ENCODE measurements around the gene SLC4A1. TPM values are rescaled to one million over a fixed set of nuclear protein-coding genes. Genes with fewer than 3 reads are reported as not detected.

The SLC4A1 gene
- total RNA-seq, 1 experiment from 2014 or later: not detected

GRCh38 chr17:44280392-44280937, 12.5 kb upstream of the SLC4A1 start:
- Mint-ChIP-seq H3K36me3 (no peaks in the 10 kb centered on the region), H3K27me3 (ENCODE audit: low read depth) (no peaks in the 10 kb centered on the region), H3K9me3 (no peaks in the 10 kb centered on the region), H3K27ac (peak overlapping the region; percentile 96), H3K4me1 (peaks cover 21% of the 10 kb centered on the region), H3K4me3 (no peak overlapping the region)
- ChIA-PET POLR2A (interaction anchor here (0.9 to 1.3 kb wide), 4 partner anchors 28 to 65 kb away, joined by 3 to 6 read pairs (median 4); partner anchors contain the start of genes GRN and RUNDC3A), CTCF (interaction anchor here (1.0 to 2.7 kb wide), 8 partner anchors 28 to 74 kb away, joined by 3 to 14 read pairs (median 6); partner anchors contain the start of gene RUNDC3A)
- no peak for DNase-seq (ENCODE audit: low spot score)
- no peak for ATAC-seq
- TF ChIP-seq RELA (CRISPR knock-in tag; IDR thresholded peaks at IDR 0.05; ENCODE audit: borderline replicate concordance): no peak
- TF ChIP-seq SMAD3 (CRISPR knock-in tag; IDR thresholded peaks at IDR 0.05; ENCODE audit: borderline replicate concordance): 0 out of 2 replicates have a peak, but pooled peaks have one; percentile 8
- no peak for TF ChIP-seq CBFB (CRISPR knock-in tag; IDR thresholded peaks at IDR 0.05; ENCODE audit: low read depth)
- 0 out of 2 replicates have a peak, but pooled peaks have one; percentile 40 for TF ChIP-seq FOXP1 (CRISPR knock-in tag; IDR thresholded peaks at IDR 0.05; ENCODE audit: borderline replicate concordance)

GRCh38 chr17:44279666-44280391, 11.9 kb upstream of the SLC4A1 start:
- Mint-ChIP-seq H3K27ac (peak overlapping the region; percentile 96), H3K36me3 (no peaks in the 10 kb centered on the region), H3K27me3 (ENCODE audit: low read depth) (no peaks in the 10 kb centered on the region; the same call in 1 of the 2 replicates), H3K9me3 (no peaks in the 10 kb centered on the region), H3K4me3 (peak overlapping the region; percentile 19; the same call in 1 of the 2 replicates), H3K4me1 (peaks cover 21% of the 10 kb centered on the region)
- ATAC-seq (peak; percentile 96), DNase-seq (ENCODE audit: low spot score) (peak; percentile 80)
- ChIA-PET POLR2A (interaction anchor here (0.8 to 1.3 kb wide), 6 partner anchors 9 to 66 kb away, joined by 3 to 6 read pairs (median 4); partner anchors contain the start of genes GRN and RUNDC3A), CTCF (interaction anchor here (0.8 to 2.7 kb wide), 11 partner anchors 21 to 84 kb away, joined by 3 to 14 read pairs (median 5); partner anchors contain the start of genes FAM171A2 and RUNDC3A)
- peak; percentile 59; the same call in 1 of the 2 replicates for TF ChIP-seq GABPB1 (CRISPR knock-in tag; IDR thresholded peaks at IDR 0.05)
- peak; percentile 56; the same call in 1 of the 2 replicates for TF ChIP-seq ETV6 (CRISPR knock-in tag; IDR thresholded peaks at IDR 0.05)
- 0 out of 2 replicates have a peak, but pooled peaks have one; percentile 32 for TF ChIP-seq ZNF232 (CRISPR knock-in tag; IDR thresholded peaks at IDR 0.05)
- no peak for TF ChIP-seq FOXJ3 (CRISPR knock-in tag; IDR thresholded peaks at IDR 0.05; ENCODE audit: borderline replicate concordance)
- TF ChIP-seq SMAD3 (CRISPR knock-in tag; IDR thresholded peaks at IDR 0.05; ENCODE audit: borderline replicate concordance): 0 out of 2 replicates have a peak, but pooled peaks have one; percentile 27
- TF ChIP-seq ZNF281 (CRISPR knock-in tag; IDR thresholded peaks at IDR 0.05): 0 out of 2 replicates have a peak, but pooled peaks have one; percentile 15
- no peak for TF ChIP-seq USF2 (CRISPR knock-in tag; IDR thresholded peaks at IDR 0.05)
- no peak for TF ChIP-seq FOXP4 (CRISPR knock-in tag; IDR thresholded peaks at IDR 0.05)

GRCh38 chr17:44279346-44279665, 11.4 kb upstream of the SLC4A1 start:
- H3K27me3 Mint-ChIP-seq (ENCODE audit: low read depth): no peaks in the 10 kb centered on the region; the same call in 1 of the 2 replicates
- ChIA-PET POLR2A (interaction anchor here (0.8 to 1.3 kb wide), 6 partner anchors 8 to 66 kb away, joined by 3 to 6 read pairs (median 4); partner anchors contain the start of genes GRN and RUNDC3A), CTCF (interaction anchor here (0.8 to 2.4 kb wide), 10 partner anchors 21 to 84 kb away, joined by 3 to 14 read pairs (median 4); partner anchors contain the start of genes FAM171A2 and RUNDC3A)
- ATAC-seq (no peak), DNase-seq (ENCODE audit: low spot score) (no peak)
- H3K4me3 Mint-ChIP-seq: no peak overlapping the region
- no peaks in the 10 kb centered on the region for H3K36me3 Mint-ChIP-seq
- no peak for TF ChIP-seq ZNF317 (CRISPR knock-in tag; IDR thresholded peaks at IDR 0.05; ENCODE audit: borderline replicate concordance, low read depth)
- no peak for TF ChIP-seq CBFB (CRISPR knock-in tag; IDR thresholded peaks at IDR 0.05; ENCODE audit: low read depth)
- no peak for TF ChIP-seq ATF3 (CRISPR knock-in tag; conservative IDR thresholded peaks at IDR 0.05)
- TF ChIP-seq JUN (CRISPR knock-in tag; IDR thresholded peaks at IDR 0.05): no peak
- no peak for TF ChIP-seq IRF1 (CRISPR knock-in tag; IDR thresholded peaks at IDR 0.05)
- TF ChIP-seq OVOL2 (CRISPR knock-in tag; IDR thresholded peaks at IDR 0.05; ENCODE audit: borderline replicate concordance): no peak
- no peak for TF ChIP-seq NFYB (CRISPR knock-in tag; conservative IDR thresholded peaks at IDR 0.05; ENCODE audit: low read depth)
- no peak for TF ChIP-seq FOXJ3 (CRISPR knock-in tag; IDR thresholded peaks at IDR 0.05; ENCODE audit: borderline replicate concordance)
- TF ChIP-seq ZSCAN18 (CRISPR knock-in tag; IDR thresholded peaks at IDR 0.05): no peak
- TF ChIP-seq MXD4 (CRISPR knock-in tag; IDR thresholded peaks at IDR 0.05; ENCODE audit: borderline replicate concordance): no peak
- TF ChIP-seq HMGA2 (CRISPR knock-in tag; IDR thresholded peaks at IDR 0.05): no peak
- TF ChIP-seq IRF2 (CRISPR knock-in tag; IDR thresholded peaks at IDR 0.05; ENCODE audit: borderline replicate concordance, low read depth): no peak
- peaks cover 21% of the 10 kb centered on the region for H3K4me1 Mint-ChIP-seq
- H3K27ac Mint-ChIP-seq: peak overlapping the region; percentile 96
- H3K9me3 Mint-ChIP-seq: no peaks in the 10 kb centered on the region
